GM21528 (cell line): Measurements from ENCODE around the gene PDIA4.

Experiments used
- ATAC-seq: cut with Tn5 transposase; IDR thresholded peaks from one replicate; pipeline ENCODE4 v1.9.1; 2021; ENCODE audit warnings: mild to moderate bottlenecking, moderate library complexity; ENCODE audit not compliant: unreplicated experiment, low FRiP score

PDIA4 gene

GRCh38 chr7:149005427-149006344, 22.6 kb downstream of the PDIA4 start:
- no peak for ATAC-seq

- no peak for ATAC-seq
Observed at GRCh38 chr7:149004405-149005370, 23.6 kb downstream of the PDIA4 start.

- ATAC-seq: no peak
Observed at GRCh38 chr7:149003560-149004305, 24.6 kb downstream of the PDIA4 start.

GRCh38 chr7:149003018-149003417, 25.3 kb downstream of the PDIA4 start:
- ATAC-seq: no peak

GRCh38 chr7:149002604-149003003, 25.7 kb downstream of the PDIA4 start:
- ATAC-seq: no peak

- ATAC-seq: no peak
Observed at GRCh38 chr7:149001427-149002068, 26.8 kb downstream of the PDIA4 start.

GRCh38 chr7:149000961-149001360, 27.3 kb downstream of the PDIA4 start:
- ATAC-seq: no peak

- no peak for ATAC-seq
Observed at GRCh38 chr7:148999192-148999591, 29.1 kb downstream of the PDIA4 start.

- ATAC-seq: no peak
Observed at GRCh38 chr7:148997497-148997896, 30.8 kb downstream of the PDIA4 start.

- ATAC-seq: no peak
Observed at GRCh38 chr7:148994576-148994975, 33.7 kb downstream of the PDIA4 start.

GRCh38 chr7:148993193-148993592, 35.1 kb downstream of the PDIA4 start:
- no peak for ATAC-seq

- ATAC-seq: no peak
Observed at GRCh38 chr7:148991536-148991935, 36.8 kb downstream of the PDIA4 start.

GRCh38 chr7:148987751-148988512, 40.4 kb downstream of the PDIA4 start:
- no peak for ATAC-seq

- peak; percentile 93 for ATAC-seq
Observed at GRCh38 chr7:148987010-148987750, 41.1 kb downstream of the PDIA4 start.

- ATAC-seq: no peak
Observed at GRCh38 chr7:148986742-148987009, 41.6 kb downstream of the PDIA4 start.

- ATAC-seq: peak; percentile 57
Observed at GRCh38 chr7:148983200-148984146, 44.8 kb downstream of the PDIA4 start.

- ATAC-seq: no peak
Observed at GRCh38 chr7:148982654-148983199, 45.6 kb downstream of the PDIA4 start.
